Measurements from ENCODE around the gene ATP9B.
"Not testable (repeated sequence)": the region's sequence is repeated elsewhere in the genome, so short reads cannot be mapped to it uniquely, and the experiment has no call there.

Gene ATP9B

DNA sequence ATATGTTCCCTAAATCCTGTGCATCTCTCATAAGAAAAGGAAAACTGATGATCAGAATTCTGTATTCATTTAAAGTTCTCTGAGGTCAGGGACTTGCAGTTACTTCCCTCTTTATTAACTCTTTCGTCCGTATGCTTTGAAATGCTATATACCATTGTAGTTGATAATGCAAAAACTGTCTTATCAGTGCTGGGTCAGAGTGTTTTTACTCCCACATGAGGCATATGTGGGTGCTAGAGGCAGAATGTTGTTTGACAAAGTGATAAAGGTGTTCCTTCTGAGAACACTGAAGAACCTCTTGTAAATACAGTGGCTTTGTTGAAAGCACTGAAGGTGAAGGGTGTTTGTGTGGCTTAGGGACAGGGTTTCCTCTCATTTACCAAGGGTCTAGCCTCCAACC lies 190.0 kb downstream of the ATP9B start:
- H3K4me3 ChIP-seq (ENCODE audit: severe bottlenecking) = no peak overlapping the region
- ATAC-seq (ENCODE audit: low read depth) (no peak), DNase-seq (ENCODE audit: low spot score) (no peak)
- no peaks in the 10 kb centered on the region for H3K4me1 ChIP-seq (ENCODE audit: insufficient read depth, poor library complexity, severe bottlenecking)
- TF ChIP-seq, protein P1, sequence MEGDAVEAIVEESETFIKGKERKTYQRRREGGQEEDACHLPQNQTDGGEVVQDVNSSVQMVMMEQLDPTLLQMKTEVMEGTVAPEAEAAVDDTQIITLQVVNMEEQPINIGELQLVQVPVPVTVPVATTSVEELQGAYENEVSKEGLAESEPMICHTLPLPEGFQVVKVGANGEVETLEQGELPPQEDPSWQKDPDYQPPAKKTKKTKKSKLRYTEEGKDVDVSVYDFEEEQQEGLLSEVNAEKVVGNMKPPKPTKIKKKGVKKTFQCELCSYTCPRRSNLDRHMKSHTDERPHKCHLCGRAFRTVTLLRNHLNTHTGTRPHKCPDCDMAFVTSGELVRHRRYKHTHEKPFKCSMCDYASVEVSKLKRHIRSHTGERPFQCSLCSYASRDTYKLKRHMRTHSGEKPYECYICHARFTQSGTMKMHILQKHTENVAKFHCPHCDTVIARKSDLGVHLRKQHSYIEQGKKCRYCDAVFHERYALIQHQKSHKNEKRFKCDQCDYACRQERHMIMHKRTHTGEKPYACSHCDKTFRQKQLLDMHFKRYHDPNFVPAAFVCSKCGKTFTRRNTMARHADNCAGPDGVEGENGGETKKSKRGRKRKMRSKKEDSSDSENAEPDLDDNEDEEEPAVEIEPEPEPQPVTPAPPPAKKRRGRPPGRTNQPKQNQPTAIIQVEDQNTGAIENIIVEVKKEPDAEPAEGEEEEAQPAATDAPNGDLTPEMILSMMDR (IDR thresholded peaks at IDR 0.05; ENCODE audit: poor library complexity, severe bottlenecking) = no peak
- H3K27ac ChIP-seq (ENCODE audit: poor library complexity, severe bottlenecking) = no peak overlapping the region
- no peaks in the 10 kb centered on the region for H3K36me3 ChIP-seq (ENCODE audit: low read depth)
- H3K9me3 ChIP-seq (ENCODE audit: severe bottlenecking) = no peaks in the 10 kb centered on the region
- H3K27me3 ChIP-seq (ENCODE audit: insufficient read depth, poor library complexity, severe bottlenecking) = no peaks in the 10 kb centered on the region

DNA sequence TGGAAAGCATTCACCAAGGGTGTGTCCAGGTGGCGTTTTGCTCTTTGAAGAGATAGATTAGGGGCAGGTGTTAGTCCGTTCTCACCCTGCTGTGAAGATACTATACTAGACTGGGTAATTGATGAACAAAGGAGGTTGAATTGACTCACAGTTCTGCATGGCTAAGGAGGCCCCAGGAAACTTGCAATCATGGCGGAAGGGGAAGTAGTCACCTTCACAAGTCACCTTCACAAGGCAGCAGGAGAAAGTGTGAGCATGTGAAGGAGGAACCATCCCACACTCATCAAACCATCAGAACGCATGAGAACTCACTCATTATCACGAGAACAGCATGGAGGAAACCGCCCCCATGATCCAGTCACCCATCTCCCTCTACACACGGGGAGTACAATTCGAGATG lies 190.8 kb downstream of the ATP9B start:
- DNase-seq (ENCODE audit: low spot score) (no peak), ATAC-seq (ENCODE audit: low read depth) (no peak)
- Histone ChIP-seq H3K4me1 (ENCODE audit: insufficient read depth, poor library complexity, severe bottlenecking) (no peaks in the 10 kb centered on the region), H3K9me3 (ENCODE audit: severe bottlenecking) (no peaks in the 10 kb centered on the region), H3K27ac (ENCODE audit: poor library complexity, severe bottlenecking) (no peak overlapping the region), H3K4me3 (ENCODE audit: severe bottlenecking) (no peak overlapping the region), H3K27me3 (ENCODE audit: insufficient read depth, poor library complexity, severe bottlenecking) (no peaks in the 10 kb centered on the region), H3K36me3 (ENCODE audit: low read depth) (no peaks in the 10 kb centered on the region)
- TF ChIP-seq, protein P1 (IDR thresholded peaks at IDR 0.05; ENCODE audit: poor library complexity, severe bottlenecking) = no peak

DNA sequence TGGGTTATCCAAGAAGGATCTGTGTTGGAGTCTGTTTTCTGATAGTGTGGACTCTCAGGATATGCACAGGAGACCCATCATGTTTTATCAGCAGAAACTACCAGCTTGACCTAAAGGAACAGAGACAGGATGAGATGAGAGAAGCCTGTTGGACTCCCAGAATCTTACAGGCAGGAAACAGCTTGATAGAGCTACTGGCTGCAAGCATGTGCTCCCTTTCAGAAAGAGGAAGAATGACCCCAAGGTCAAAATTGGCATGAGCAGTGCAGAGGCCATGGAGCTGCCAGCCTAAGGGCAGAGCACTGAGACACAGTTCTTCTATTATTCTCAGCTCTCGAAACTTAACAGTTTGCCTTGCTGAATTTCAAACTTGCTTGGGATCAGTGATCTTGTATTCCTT lies 191.3 kb downstream of the ATP9B start:
- TF ChIP-seq, protein P1 (IDR thresholded peaks at IDR 0.05; ENCODE audit: poor library complexity, severe bottlenecking) = no peak
- H3K27ac ChIP-seq (ENCODE audit: poor library complexity, severe bottlenecking) = no peak overlapping the region
- H3K9me3 ChIP-seq (ENCODE audit: severe bottlenecking) = no peaks in the 10 kb centered on the region
- H3K4me1 ChIP-seq (ENCODE audit: insufficient read depth, poor library complexity, severe bottlenecking) = no peaks in the 10 kb centered on the region
- DNase-seq (ENCODE audit: low spot score) (no peak), ATAC-seq (ENCODE audit: low read depth) (no peak)
- H3K36me3 ChIP-seq (ENCODE audit: low read depth) = no peaks in the 10 kb centered on the region
- H3K27me3 ChIP-seq (ENCODE audit: insufficient read depth, poor library complexity, severe bottlenecking) = no peaks in the 10 kb centered on the region
- no peak overlapping the region for H3K4me3 ChIP-seq (ENCODE audit: severe bottlenecking)

DNA sequence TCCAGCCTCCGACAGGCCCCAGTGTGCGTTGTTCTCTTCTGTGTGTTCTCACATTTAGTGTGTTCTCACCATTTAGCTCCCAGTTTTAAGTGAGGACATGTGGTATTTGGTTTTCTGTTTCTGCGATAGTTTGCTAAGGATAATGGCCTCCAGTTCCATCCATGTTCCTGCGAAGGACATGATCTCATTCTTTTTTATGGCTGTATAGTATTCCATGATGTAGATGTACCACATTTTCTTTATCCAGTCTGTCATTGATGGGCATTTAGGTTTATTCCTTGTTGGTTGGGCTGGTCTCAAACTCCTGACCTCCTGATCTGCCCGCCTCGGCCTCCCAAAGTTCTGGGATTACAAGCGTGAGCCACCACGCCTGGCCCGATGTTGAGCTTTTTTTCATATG lies 195.9 kb downstream of the ATP9B start:
- ATAC-seq (ENCODE audit: low read depth); DNase-seq (ENCODE audit: low spot score); H3K9me3 ChIP-seq (ENCODE audit: severe bottlenecking); H3K36me3 ChIP-seq (ENCODE audit: low read depth); H3K4me1 ChIP-seq (ENCODE audit: insufficient read depth, poor library complexity, severe bottlenecking); H3K4me3 ChIP-seq (ENCODE audit: severe bottlenecking); H3K27me3 ChIP-seq (ENCODE audit: insufficient read depth, poor library complexity, severe bottlenecking); H3K27ac ChIP-seq (ENCODE audit: poor library complexity, severe bottlenecking): not testable (repeated sequence)

DNA sequence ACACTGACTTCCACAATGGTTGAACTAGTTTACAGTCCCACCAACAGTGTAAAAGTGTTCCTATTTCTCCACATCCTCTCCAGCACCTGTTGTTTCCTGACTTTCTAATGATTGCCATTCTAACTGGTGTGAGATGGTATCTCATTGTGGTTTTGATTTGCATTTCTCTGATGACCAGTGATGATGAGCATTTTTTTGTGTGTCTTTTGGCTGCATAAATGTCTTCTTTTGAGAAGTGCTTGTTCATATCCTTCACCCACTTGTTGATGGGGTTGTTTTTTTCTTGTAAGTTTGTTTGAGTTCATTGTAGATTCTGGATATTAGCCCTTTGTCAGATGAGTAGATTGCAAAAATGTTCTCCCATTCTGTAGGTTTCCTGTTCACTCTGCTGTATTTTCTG lies 202.6 kb downstream of the ATP9B start:
- not testable (repeated sequence) for H3K9me3 ChIP-seq (ENCODE audit: severe bottlenecking); H3K27me3 ChIP-seq (ENCODE audit: insufficient read depth, poor library complexity, severe bottlenecking); ATAC-seq (ENCODE audit: low read depth)

DNA sequence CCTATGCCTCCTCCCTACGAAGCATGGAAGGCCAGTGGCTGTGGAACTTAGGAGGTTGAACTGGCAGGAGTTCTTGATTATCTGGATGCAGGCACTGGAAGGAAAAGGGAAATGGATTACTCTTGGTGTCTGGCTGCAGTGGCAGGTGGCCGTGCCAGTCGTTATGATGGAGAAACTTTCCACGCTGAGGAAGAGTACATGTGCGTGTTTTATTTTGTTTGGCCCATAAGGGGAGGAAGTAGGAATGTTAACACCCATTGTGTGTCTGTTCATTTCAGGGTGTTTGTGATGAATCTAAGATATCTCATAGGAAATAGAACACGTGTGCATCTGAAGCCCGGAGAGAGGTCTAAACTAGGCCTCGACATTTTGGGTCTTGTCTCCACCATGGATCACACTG lies 203.7 kb downstream of the ATP9B start:
- no peaks in the 10 kb centered on the region for H3K4me1 ChIP-seq (ENCODE audit: insufficient read depth, poor library complexity, severe bottlenecking)
- ATAC-seq (ENCODE audit: low read depth) (no peak), DNase-seq (ENCODE audit: low spot score) (no peak)
- TF ChIP-seq, protein P1 (IDR thresholded peaks at IDR 0.05; ENCODE audit: poor library complexity, severe bottlenecking) = no peak
- H3K27me3 ChIP-seq (ENCODE audit: insufficient read depth, poor library complexity, severe bottlenecking) = no peaks in the 10 kb centered on the region
- H3K27ac ChIP-seq (ENCODE audit: poor library complexity, severe bottlenecking) = no peak overlapping the region
- no peak overlapping the region for H3K4me3 ChIP-seq (ENCODE audit: severe bottlenecking)
- H3K36me3 ChIP-seq (ENCODE audit: low read depth) = no peaks in the 10 kb centered on the region
- no peaks in the 10 kb centered on the region for H3K9me3 ChIP-seq (ENCODE audit: severe bottlenecking)

More for the DNA sequence above, 202.6 kb downstream of the ATP9B start:
- DNase-seq (ENCODE audit: low spot score); H3K4me3 ChIP-seq (ENCODE audit: severe bottlenecking); H3K27ac ChIP-seq (ENCODE audit: poor library complexity, severe bottlenecking); H3K4me1 ChIP-seq (ENCODE audit: insufficient read depth, poor library complexity, severe bottlenecking); H3K36me3 ChIP-seq (ENCODE audit: low read depth): not testable (repeated sequence)
